H9 (cell line): ENCODE data around the gene CCL25. TPM values are rescaled to one million over a fixed set of nuclear protein-coding genes. Genes with fewer than 3 reads are reported as not detected.

Experiments used
- DNase-seq: peaks from one replicate; pipeline ENCODE4 v3.0.0-alpha.2; 2017
- H2AFZ ChIP-seq: one replicate; pipeline ENCODE4 v1.6.1; 2013; ENCODE audit warnings: mild to moderate bottlenecking, low read length, control low read depth, moderate library complexity
- H2AK5ac ChIP-seq: 2 replicates; pipeline ENCODE4 v1.6.1; 2013; ENCODE audit warnings: low read length, control low read depth, mixed read lengths; ENCODE audit not compliant: insufficient read length
- H2BK120ac ChIP-seq: one replicate; pipeline ENCODE4 v1.6.1; 2013; ENCODE audit warnings: low read depth, mild to moderate bottlenecking, low read length, control low read depth, inconsistent platforms; ENCODE audit not compliant: poor library complexity, severe bottlenecking
- H2BK12ac ChIP-seq: 2 replicates; pipeline ENCODE4 v1.6.1; 2013; ENCODE audit warnings: low read length, control low read depth, mixed read lengths, low read depth; ENCODE audit not compliant: insufficient read length
- H2BK15ac ChIP-seq: 2 replicates; pipeline ENCODE4 v1.6.1; 2013; ENCODE audit warnings: low read depth, low read length, control low read depth
- H2BK20ac ChIP-seq: one replicate; pipeline ENCODE4 v1.6.1; 2013; ENCODE audit warnings: low read depth, mild to moderate bottlenecking, low read length, control low read depth, inconsistent platforms; ENCODE audit not compliant: poor library complexity, severe bottlenecking
- H2BK5ac ChIP-seq: 2 replicates; pipeline ENCODE4 v1.6.1; 2013; ENCODE audit warnings: low read length, control low read depth, mixed read lengths; ENCODE audit not compliant: insufficient read length
- H3K14ac ChIP-seq: 2 replicates; pipeline ENCODE4 v1.6.1; 2013; ENCODE audit warnings: low read length, control low read depth; ENCODE audit not compliant: insufficient read depth
- H3K18ac ChIP-seq: 2 replicates; pipeline ENCODE4 v1.6.1; 2013; ENCODE audit warnings: low read depth, mild to moderate bottlenecking, mixed read lengths, low read length, control low read depth; ENCODE audit not compliant: insufficient read length
- H3K23ac ChIP-seq: 2 replicates; pipeline ENCODE4 v1.6.1; 2013; ENCODE audit warnings: low read length, control low read depth, mixed read lengths, low read depth; ENCODE audit not compliant: insufficient read length
- H3K23me2 ChIP-seq: 2 replicates; pipeline ENCODE4 v1.6.1; 2013; ENCODE audit warnings: low read depth, mild to moderate bottlenecking, mixed read lengths, low read length, control low read depth; ENCODE audit not compliant: insufficient read length, poor library complexity, severe bottlenecking
- H3K27ac ChIP-seq: 2 replicates; pipeline ENCODE4 v1.5.1; 2013; ENCODE audit warnings: low read length, control low read depth, mixed read lengths, low read depth; ENCODE audit not compliant: insufficient read length
- H3K27me3 ChIP-seq: 2 replicates; pipeline ENCODE4 v1.6.1; 2013; ENCODE audit warnings: low read length, control low read depth, inconsistent platforms; ENCODE audit not compliant: insufficient read depth
- H3K4ac ChIP-seq: 2 replicates; pipeline ENCODE4 v1.6.1; 2013; ENCODE audit warnings: low read depth, mild to moderate bottlenecking, control low read depth, inconsistent platforms, low read length, moderate library complexity
- H3K4me1 ChIP-seq: 2 replicates; pipeline ENCODE4 v1.6.1; 2013; ENCODE audit warnings: low read length, control low read depth, inconsistent platforms; ENCODE audit not compliant: insufficient read depth
- H3K4me2 ChIP-seq: 2 replicates; pipeline ENCODE4 v1.6.1; 2013; ENCODE audit warnings: low read length, control low read depth, mixed read lengths; ENCODE audit not compliant: insufficient read length, insufficient read depth
- H3K56ac ChIP-seq: 2 replicates; pipeline ENCODE4 v1.6.1; 2013; ENCODE audit warnings: low read depth, mild to moderate bottlenecking, mixed read lengths, low read length, control low read depth; ENCODE audit not compliant: insufficient read length
- H3K79me1 ChIP-seq: 2 replicates; pipeline ENCODE4 v1.6.1; 2013; ENCODE audit warnings: low read depth, mild to moderate bottlenecking, moderate library complexity, low read length, control low read depth, inconsistent platforms; ENCODE audit not compliant: insufficient read depth, poor library complexity, severe bottlenecking
- H3K79me2 ChIP-seq: 2 replicates; pipeline ENCODE4 v1.6.1; 2013; ENCODE audit warnings: low read length, control low read depth, inconsistent platforms; ENCODE audit not compliant: insufficient read depth
- H3K9ac ChIP-seq: 2 replicates; pipeline ENCODE4 v1.6.1; 2013; ENCODE audit warnings: low read length, control low read depth, mixed read lengths; ENCODE audit not compliant: insufficient read length; ENCODE audit errors: extremely low read depth
- H3K9me3 ChIP-seq: one replicate; pipeline ENCODE4 v1.6.1; 2013; ENCODE audit warnings: low read depth, low read length, inconsistent platforms; ENCODE audit not compliant: control insufficient read depth
- H3T11ph ChIP-seq: one replicate; pipeline ENCODE4 v1.6.1; 2013; ENCODE audit warnings: mild to moderate bottlenecking, low read length, control low read depth, inconsistent platforms
- H4K20me1 ChIP-seq: one replicate; pipeline ENCODE4 v1.6.1; 2013; ENCODE audit not compliant: control insufficient read depth, insufficient read length, insufficient read depth
- H4K5ac ChIP-seq: 2 replicates; pipeline ENCODE4 v1.6.1; 2013; ENCODE audit warnings: low read depth, mild to moderate bottlenecking, mixed read lengths, low read length, control low read depth; ENCODE audit not compliant: insufficient read length
- H4K8ac ChIP-seq: replicated peaks from 2 replicates; pipeline ENCODE4 v1.6.1; 2013; ENCODE audit warnings: low read length, control low read depth, mixed read lengths, low read depth; ENCODE audit not compliant: insufficient read length
- H4K91ac ChIP-seq: 2 replicates; pipeline ENCODE4 v1.6.1; 2013; ENCODE audit warnings: low read depth, mild to moderate bottlenecking, moderate library complexity, mixed read lengths, low read length, control low read depth; ENCODE audit not compliant: insufficient read length
- H3K27ac Mint-ChIP-seq, 3 experiments: 2 replicates in 2 of 3; 3 replicates in 1 of 3; pipeline ENCODE4 v1.8.0; 2020 to 2021; ENCODE audit warnings: mixed read lengths in 3 of 3, mild to moderate bottlenecking in 1 of 3, moderate library complexity in 1 of 3
- H3K27me3 Mint-ChIP-seq: 2 replicates; pipeline ENCODE4 v1.8.0; 2021; ENCODE audit warnings: low read depth, mild to moderate bottlenecking, moderate library complexity, mixed read lengths
- H3K36me3 Mint-ChIP-seq, 3 experiments: 2 replicates in 2 of 3; 3 replicates in 1 of 3; pipeline ENCODE4 v1.8.0; 2020 to 2021; ENCODE audit warnings: low read depth in 3 of 3, mixed read lengths in 3 of 3; ENCODE audit not compliant: insufficient read depth in 1 of 3
- H3K4me1 Mint-ChIP-seq, 2 experiments: 2 replicates each; pipeline ENCODE4 v1.8.0; 2020; ENCODE audit warnings: mixed read lengths in 2 of 2
- H3K4me3 Mint-ChIP-seq, 2 experiments: 2 replicates in 1 of 2; 3 replicates in 1 of 2; pipeline ENCODE4 v1.8.0; 2020 to 2021; ENCODE audit warnings: mild to moderate bottlenecking in 2 of 2, mixed read lengths in 2 of 2, moderate library complexity in 1 of 2
- H3K9me3 Mint-ChIP-seq, 2 experiments: 2 replicates in 1 of 2; 3 replicates in 1 of 2; pipeline ENCODE4 v1.8.0; 2020; ENCODE audit warnings: mild to moderate bottlenecking in 2 of 2, mixed read lengths in 2 of 2, moderate library complexity in 1 of 2
- WGBS: extraction: QIAGEN DNeasy Blood & Tissue Kit; methylation state at CpG from one replicate; pipeline ENCODE4 v1.1.7; 2013; ENCODE audit warnings: missing lambda C conversion rate, low lambda C conversion rate, mixed read lengths; ENCODE audit not compliant: insufficient read length; ENCODE audit errors: extremely low coverage; 5-methylcytosine and 5-hydroxymethylcytosine counted together
- total RNA-seq: library from RNA; stranded (reverse); gene quantifications from 2 replicates; pipeline ENCODE4 v1.2.1, GENCODE V29; 2021
- TF ChIP-seq, protein P1 (sequence below): fragments of 200-600 bp; sonication (generic); conservative IDR thresholded peaks from 3 replicates; pipeline ENCODE4 v1.8.0; 2021; ENCODE audit warnings: antibody characterized with exemption, mild to moderate bottlenecking

Gene CCL25
- total RNA-seq, 1 experiment from 2014 or later: not detected

GRCh38 chr19:8044018-8044417, 8.5 kb upstream of the CCL25 start:
- Histone ChIP-seq H2BK12ac (no peak overlapping the region), H3K27ac (no peak overlapping the region), H3K56ac (no peak overlapping the region), H2AK5ac (no peak overlapping the region), H2BK20ac (no peak overlapping the region), H3K9ac (no peak overlapping the region), H3K4ac (no peak overlapping the region), H2BK120ac (no peak overlapping the region), H3K79me2 (no peaks in the 10 kb centered on the region), H3K4me1 (no peaks in the 10 kb centered on the region), H4K8ac (no peak overlapping the region), H3K4me2 (no peak overlapping the region), H3K9me3 (no peaks in the 10 kb centered on the region), H4K5ac (peak overlapping the region; percentile 56), H3K18ac (peak overlapping the region; percentile 40), H3K23ac (no peak overlapping the region), H3K79me1 (no peaks in the 10 kb centered on the region), H3K27me3 (no peaks in the 10 kb centered on the region), H4K91ac (no peak overlapping the region), H2BK5ac (no peak overlapping the region), H2AFZ (no peak overlapping the region), H4K20me1 (no peaks in the 10 kb centered on the region), H2BK15ac (no peak overlapping the region), H3T11ph (no peak overlapping the region), H3K14ac (no peak overlapping the region), H3K23me2 (no peaks in the 10 kb centered on the region)
- peaks cover 2 to 9% of the 10 kb centered on the region in 2 experiments; a peak in 3 of 4 replicates for H3K4me1 Mint-ChIP-seq
- H3K36me3 Mint-ChIP-seq: no peaks in the 10 kb centered on the region
- TF ChIP-seq, protein P1, sequence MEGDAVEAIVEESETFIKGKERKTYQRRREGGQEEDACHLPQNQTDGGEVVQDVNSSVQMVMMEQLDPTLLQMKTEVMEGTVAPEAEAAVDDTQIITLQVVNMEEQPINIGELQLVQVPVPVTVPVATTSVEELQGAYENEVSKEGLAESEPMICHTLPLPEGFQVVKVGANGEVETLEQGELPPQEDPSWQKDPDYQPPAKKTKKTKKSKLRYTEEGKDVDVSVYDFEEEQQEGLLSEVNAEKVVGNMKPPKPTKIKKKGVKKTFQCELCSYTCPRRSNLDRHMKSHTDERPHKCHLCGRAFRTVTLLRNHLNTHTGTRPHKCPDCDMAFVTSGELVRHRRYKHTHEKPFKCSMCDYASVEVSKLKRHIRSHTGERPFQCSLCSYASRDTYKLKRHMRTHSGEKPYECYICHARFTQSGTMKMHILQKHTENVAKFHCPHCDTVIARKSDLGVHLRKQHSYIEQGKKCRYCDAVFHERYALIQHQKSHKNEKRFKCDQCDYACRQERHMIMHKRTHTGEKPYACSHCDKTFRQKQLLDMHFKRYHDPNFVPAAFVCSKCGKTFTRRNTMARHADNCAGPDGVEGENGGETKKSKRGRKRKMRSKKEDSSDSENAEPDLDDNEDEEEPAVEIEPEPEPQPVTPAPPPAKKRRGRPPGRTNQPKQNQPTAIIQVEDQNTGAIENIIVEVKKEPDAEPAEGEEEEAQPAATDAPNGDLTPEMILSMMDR: no peak
- DNase-seq: no peak
- H3K27ac Mint-ChIP-seq: no peak overlapping the region; a peak in 1 of 7 replicates
- peaks cover 27% of the 10 kb centered on the region for H3K27me3 Mint-ChIP-seq
- no peaks in the 10 kb centered on the region; a peak in 2 of 5 replicates for H3K9me3 Mint-ChIP-seq
- no peak overlapping the region for H3K4me3 Mint-ChIP-seq
- no CpG with 5 or more reads among the region's 10 CpGs for WGBS
